Heart right ventricle (tissue), 16 donors: ENCODE measurements around the gene ARID3C. TPM values are rescaled to one million over a fixed set of nuclear protein-coding genes. Genes with fewer than 3 reads are reported as not detected.

ENCODE experiments used
- ATAC-seq, 8 donors: fragments of 200-7000 bp; cut with Tn5 transposase; one replicate each; pipeline ENCODE4 v1.9.1; 2020; ENCODE audit warnings: mild to moderate bottlenecking in 8 of 8, moderate library complexity in 8 of 8, moderate number of reproducible peaks in 1 of 8
- DNase-seq, 2 donors: peaks; one replicate each; pipeline ENCODE4 v3.0.0-alpha.2; 2020
- H3K27ac ChIP-seq, 10 donors: fragments of 200-600 bp; sonication (generic) in 2 of 10; one replicate each; pipeline versions ENCODE4 v1.5.0 to v1.8.0; 2020 to 2022; ENCODE audit warnings: mild to moderate bottlenecking in 3 of 10
- H3K27me3 ChIP-seq, 7 donors: fragments of 200-600 bp; one replicate each; pipeline ENCODE4 v1.8.0; 2021 to 2022; ENCODE audit warnings: mild to moderate bottlenecking in 2 of 7
- H3K36me3 ChIP-seq, 9 donors: fragments of 200-600 bp; sonication (generic) in 1 of 9; one replicate each; pipeline versions ENCODE4 v1.5.0 to v1.8.0; 2020 to 2022; ENCODE audit warnings: mild to moderate bottlenecking in 2 of 9
- H3K4me1 ChIP-seq, 9 donors: fragments of 200-600 bp; sonication (generic) in 1 of 9; one replicate each; pipeline versions ENCODE4 v1.5.0 to v1.8.0; 2020 to 2022; ENCODE audit warnings: mild to moderate bottlenecking in 4 of 9
- H3K4me3 ChIP-seq, 10 donors: fragments of 200-600 bp; sonication (generic) in 2 of 10; one replicate each; pipeline versions ENCODE4 v1.5.0 to v1.8.0; 2020 to 2022; ENCODE audit warnings: mild to moderate bottlenecking in 7 of 10, moderate library complexity in 2 of 10
- H3K9me3 ChIP-seq, 11 donors: fragments of 200-600 bp in 10 of 11; sonication (generic) in 2 of 11; one replicate each; pipeline versions ENCODE4 v1.5.0 to v1.8.0; 2013 to 2022; ENCODE audit warnings: mild to moderate bottlenecking in 2 of 11, control low read depth in 1 of 11, moderate library complexity in 1 of 11
- WGBS, 2 donors: extraction: QIAGEN DNeasy Blood & Tissue Kit; methylation state at CpG; one replicate each; pipeline ENCODE4 v1.1.7; 2013; ENCODE audit warnings: inconsistent platforms in 1 of 2; 5-methylcytosine and 5-hydroxymethylcytosine counted together
- intact Hi-C, 10 donors: fragments of 100-400 bp; cut with DNase I; formaldehyde crosslinking; loops; one replicate each; pipeline versions ENCODE4 v1.11.1 to v1.14.2; 2022
- polyA plus RNA-seq, 2 donors: library from polyadenylated mRNA; stranded (reverse); fragments of 200-250 nt; gene quantifications; one replicate each; pipeline ENCODE4 v1.2.3, GENCODE V29; 2013
- total RNA-seq, 10 donors: library from RNA; stranded (reverse); fragmentation: NEBNext Ultra II Directional in 3 of 10; extraction: Animal tissue kit (Norgen Biotek cat#: 25700) in 3 of 10; gene quantifications; one replicate each; pipeline versions ENCODE4 v1.2.1 to v1.2.4, GENCODE V29; 2021 to 2023
- TF ChIP-seq, protein P1 (sequence below), 9 donors: fragments of 200-600 bp; sonication (generic) in 2 of 9; IDR thresholded peaks; one replicate each; pipeline versions ENCODE4 v1.5.0 to v1.8.0; 2021 to 2022; ENCODE audit warnings: antibody characterized with exemption in 9 of 9, mild to moderate bottlenecking in 5 of 9, moderate library complexity in 1 of 9
- donor health status: Arrhythmogenic right ventricular cardiomyopathy.
- donor health status: ischemic (EF 13 %, LVEDD 7.1; RV severe dilation, severe dysfunction).
- donor health status: healthy with polysubstance abuse.
- donor health status: DM: no; HTN: yes; CAD: no.
- donor health status: DM: no; HTN: no; CAD: no.
- donor health status: ischemic (EF 25% LVEDD 6.9; RV normal size, moderate dysfunction).
- donor health status: ischemic (EF 25% LVEDD 5.7; RV mildly dilated, moderate dysfunction).
- donor health status: healthy.
- donor health status: DM: yes; HTN: yes; CAD: no.
- donor health status: Ischemic cardiomyopathy.
- donor health status: ischemic (EF 35%, LVEDD 5.7; RV mildly dilated, moderate dysfunction).
- donor health status: nonischemic (EF 11% LVEDD 7.7; RV severe dilation, severe dysfunction).
- donor health status: DM: yes; HTN: yes; CAD: no.
- donor health status: PGD.
- donor health status: ischemic (EF 29% LVEDD 5.4; RV normal size, mild dysfunction).
- donor health status: nonischemic (EF 23%, LVEDD 6.1; RV moderate dilation, normal function).

The ARID3C gene
- total and polyA plus RNA-seq, 12 donors, result not detected

- no peak overlapping the region for H3K27ac ChIP-seq
- no peaks in the 10 kb centered on the region for H3K9me3 ChIP-seq
- intact Hi-C loops, result no loop called here
- H3K27me3 ChIP-seq, result peaks cover 0 to 97% (median 77%) of the 10 kb centered on the region in 7 donors
- WGBS, 2 donors, result 2 to 3% methylated on average over 72 to 86 of the region's 86 CpGs
- no peak for ATAC-seq
- H3K4me1 ChIP-seq, result peaks cover 16 to 52% (median 36%) of the 10 kb centered on the region in 9 donors
- peak overlapping the region in 9 of 10 donors; percentile 25 to 57 (median 51) for H3K4me3 ChIP-seq
- H3K36me3 ChIP-seq, result no peaks in the 10 kb centered on the region
- no peak for DNase-seq
- TF ChIP-seq, protein P1, sequence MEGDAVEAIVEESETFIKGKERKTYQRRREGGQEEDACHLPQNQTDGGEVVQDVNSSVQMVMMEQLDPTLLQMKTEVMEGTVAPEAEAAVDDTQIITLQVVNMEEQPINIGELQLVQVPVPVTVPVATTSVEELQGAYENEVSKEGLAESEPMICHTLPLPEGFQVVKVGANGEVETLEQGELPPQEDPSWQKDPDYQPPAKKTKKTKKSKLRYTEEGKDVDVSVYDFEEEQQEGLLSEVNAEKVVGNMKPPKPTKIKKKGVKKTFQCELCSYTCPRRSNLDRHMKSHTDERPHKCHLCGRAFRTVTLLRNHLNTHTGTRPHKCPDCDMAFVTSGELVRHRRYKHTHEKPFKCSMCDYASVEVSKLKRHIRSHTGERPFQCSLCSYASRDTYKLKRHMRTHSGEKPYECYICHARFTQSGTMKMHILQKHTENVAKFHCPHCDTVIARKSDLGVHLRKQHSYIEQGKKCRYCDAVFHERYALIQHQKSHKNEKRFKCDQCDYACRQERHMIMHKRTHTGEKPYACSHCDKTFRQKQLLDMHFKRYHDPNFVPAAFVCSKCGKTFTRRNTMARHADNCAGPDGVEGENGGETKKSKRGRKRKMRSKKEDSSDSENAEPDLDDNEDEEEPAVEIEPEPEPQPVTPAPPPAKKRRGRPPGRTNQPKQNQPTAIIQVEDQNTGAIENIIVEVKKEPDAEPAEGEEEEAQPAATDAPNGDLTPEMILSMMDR (IDR thresholded peaks at IDR 0.05), result no peak
Observed at GRCh38 chr9:34588671-34589635, 39.9 kb downstream of the ARID3C start.

DNA sequence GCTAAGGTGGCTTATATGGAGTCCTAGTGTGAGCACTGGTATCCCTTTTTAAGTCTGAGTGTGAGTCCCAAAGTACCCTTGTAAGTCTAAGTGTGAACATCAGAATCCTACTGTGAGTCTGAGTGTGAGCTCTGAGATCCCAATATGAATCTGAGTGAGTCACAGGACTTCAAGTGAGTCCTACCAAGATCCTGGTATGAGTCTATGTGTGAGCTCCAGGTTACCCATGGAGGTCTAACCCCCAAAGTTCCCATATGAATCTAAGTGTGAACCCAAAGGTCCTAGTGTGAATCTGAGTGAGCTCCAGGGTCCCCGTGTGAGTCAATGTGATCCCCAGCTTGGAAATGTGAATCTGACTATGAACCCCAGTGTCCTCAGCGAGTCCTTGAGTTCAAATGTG is 41.6 kb downstream of the ARID3C start:
- Histone ChIP-seq H3K27me3 (peaks cover 0 to 89% (median 79%) of the 10 kb centered on the region in 7 donors), H3K27ac (no peak overlapping the region), H3K9me3 (no peaks in the 10 kb centered on the region), H3K4me1 (peaks cover 11 to 35% (median 25%) of the 10 kb centered on the region in 9 donors), H3K4me3 (no peak overlapping the region), H3K36me3 (no peaks in the 10 kb centered on the region)
- DNase-seq, result no peak
- intact Hi-C loops, result no loop called here
- TF ChIP-seq, protein P1 (IDR thresholded peaks at IDR 0.05), result no peak
- ATAC-seq, result no peak
- 64 to 79% methylated on average over 2 of the region's 2 CpGs for WGBS, 2 donors

GRCh38 chr9:34585946-34586669 is 42.8 kb downstream of the ARID3C start:
- H3K36me3 ChIP-seq, result no peaks in the 10 kb centered on the region
- TF ChIP-seq, protein P1 (IDR thresholded peaks at IDR 0.05), result no peak
- intact Hi-C loops, result no loop called here
- no peak for DNase-seq
- no peak overlapping the region for H3K27ac ChIP-seq
- ATAC-seq, result no peak
- peaks cover 0 to 83% (median 74%) of the 10 kb centered on the region in 7 donors for H3K27me3 ChIP-seq
- peaks cover 7 to 25% (median 16%) of the 10 kb centered on the region in 9 donors for H3K4me1 ChIP-seq
- H3K4me3 ChIP-seq, result no peak overlapping the region
- 43 to 47% methylated on average over 11 of the region's 11 CpGs for WGBS, 2 donors
- no peaks in the 10 kb centered on the region for H3K9me3 ChIP-seq

GRCh38 chr9:34584970-34585369 is 43.9 kb downstream of the ARID3C start:
- H3K27me3 ChIP-seq, result peaks cover 0 to 83% (median 72%) of the 10 kb centered on the region in 7 donors
- H3K4me3 ChIP-seq, result no peak overlapping the region
- intact Hi-C loops, result no loop called here
- no peaks in the 10 kb centered on the region for H3K36me3 ChIP-seq
- no peak overlapping the region for H3K27ac ChIP-seq
- no peaks in the 10 kb centered on the region for H3K9me3 ChIP-seq
- WGBS, 2 donors, result 83 to 84% methylated on average over 5 of the region's 5 CpGs
- ATAC-seq (no peak), DNase-seq (no peak)
- H3K4me1 ChIP-seq, result peaks cover 0 to 13% (median 9%) of the 10 kb centered on the region in 9 donors
- TF ChIP-seq, protein P1 (IDR thresholded peaks at IDR 0.05), result no peak
